Measurements from ENCODE around the gene CYP4A11.
"Not testable (repeated sequence)": the region's sequence is repeated elsewhere in the genome, so short reads cannot be mapped to it uniquely, and the experiment has no call there.

Gene CYP4A11

GRCh38 chr1:46936788-46937187 is 4.5 kb downstream of the CYP4A11 start:
- no peak overlapping the region for H3K4me2 ChIP-seq
- no peaks in the 10 kb centered on the region for H4K20me1 ChIP-seq (ENCODE audit: insufficient read depth)
- no peaks in the 10 kb centered on the region for H3K36me3 ChIP-seq (ENCODE audit: insufficient read depth)
- H3K9ac ChIP-seq = no peak overlapping the region
- no peak overlapping the region for H3K27ac ChIP-seq
- no peaks in the 10 kb centered on the region for H3K4me1 ChIP-seq (ENCODE audit: low read depth, poor library complexity, severe bottlenecking)
- TF ChIP-seq CTCF (conservative IDR thresholded peaks at IDR 0.05; ENCODE audit: low read depth, low read length) = no peak
- no peaks in the 10 kb centered on the region for H3K27me3 ChIP-seq (ENCODE audit: insufficient read depth, low read depth)
- H3K4me3 ChIP-seq (IDR thresholded peaks at IDR 0.05; ENCODE audit: insufficient read depth, low read depth, low read length) = no peak overlapping the region
- H2AFZ ChIP-seq (ENCODE audit: low read depth) = no peak overlapping the region
- no peaks in the 10 kb centered on the region for H3K79me2 ChIP-seq (ENCODE audit: insufficient read depth, low read depth)

- not testable (repeated sequence) for H3K4me2 ChIP-seq; H3K36me3 ChIP-seq (ENCODE audit: insufficient read depth); H3K4me3 ChIP-seq (IDR thresholded peaks at IDR 0.05; ENCODE audit: insufficient read depth, low read depth, low read length); H3K27me3 ChIP-seq (ENCODE audit: insufficient read depth, low read depth); H3K9ac ChIP-seq; H3K79me2 ChIP-seq (ENCODE audit: insufficient read depth, low read depth); H2AFZ ChIP-seq (ENCODE audit: low read depth); H3K4me1 ChIP-seq (ENCODE audit: low read depth, poor library complexity, severe bottlenecking); H4K20me1 ChIP-seq (ENCODE audit: insufficient read depth); H3K27ac ChIP-seq
Observed at GRCh38 chr1:46934852-46935251, 6.4 kb downstream of the CYP4A11 start.

- not testable (repeated sequence) for H3K27me3 ChIP-seq (ENCODE audit: insufficient read depth, low read depth); H3K4me1 ChIP-seq (ENCODE audit: low read depth, poor library complexity, severe bottlenecking); H3K4me2 ChIP-seq; H3K4me3 ChIP-seq (IDR thresholded peaks at IDR 0.05; ENCODE audit: insufficient read depth, low read depth, low read length); H2AFZ ChIP-seq (ENCODE audit: low read depth); H3K79me2 ChIP-seq (ENCODE audit: insufficient read depth, low read depth); H3K36me3 ChIP-seq (ENCODE audit: insufficient read depth); H3K27ac ChIP-seq; H3K9ac ChIP-seq; H4K20me1 ChIP-seq (ENCODE audit: insufficient read depth)
Observed at GRCh38 chr1:46932020-46932419, 9.3 kb downstream of the CYP4A11 start.

- Histone ChIP-seq H3K79me2 (ENCODE audit: insufficient read depth, low read depth) (no peaks in the 10 kb centered on the region), H2AFZ (ENCODE audit: low read depth) (no peak overlapping the region), H3K36me3 (ENCODE audit: insufficient read depth) (no peaks in the 10 kb centered on the region), H3K27me3 (ENCODE audit: insufficient read depth, low read depth) (no peaks in the 10 kb centered on the region), H3K27ac (no peak overlapping the region), H3K4me1 (ENCODE audit: low read depth, poor library complexity, severe bottlenecking) (no peaks in the 10 kb centered on the region), H3K9ac (no peak overlapping the region), H4K20me1 (ENCODE audit: insufficient read depth) (no peaks in the 10 kb centered on the region), H3K4me3 (IDR thresholded peaks at IDR 0.05; ENCODE audit: insufficient read depth, low read depth, low read length) (no peak overlapping the region), H3K4me2 (no peak overlapping the region)
- no peak for TF ChIP-seq CTCF (conservative IDR thresholded peaks at IDR 0.05; ENCODE audit: low read depth, low read length)
Observed at GRCh38 chr1:46931151-46931550, 10.1 kb downstream of the CYP4A11 start.

GRCh38 chr1:46927249-46927835 is 13.9 kb downstream of the CYP4A11 start:
- no peaks in the 10 kb centered on the region for H3K4me1 ChIP-seq (ENCODE audit: low read depth, poor library complexity, severe bottlenecking)
- no peak overlapping the region for H3K4me3 ChIP-seq (IDR thresholded peaks at IDR 0.05; ENCODE audit: insufficient read depth, low read depth, low read length)
- H3K9ac ChIP-seq = no peak overlapping the region
- no peak for TF ChIP-seq CTCF (conservative IDR thresholded peaks at IDR 0.05; ENCODE audit: low read depth, low read length)
- H3K36me3 ChIP-seq (ENCODE audit: insufficient read depth) = no peaks in the 10 kb centered on the region
- no peak overlapping the region for H3K27ac ChIP-seq
- H3K27me3 ChIP-seq (ENCODE audit: insufficient read depth, low read depth) = no peaks in the 10 kb centered on the region
- no peak overlapping the region for H2AFZ ChIP-seq (ENCODE audit: low read depth)
- H3K4me2 ChIP-seq = no peak overlapping the region
- H3K79me2 ChIP-seq (ENCODE audit: insufficient read depth, low read depth) = no peaks in the 10 kb centered on the region
- H4K20me1 ChIP-seq (ENCODE audit: insufficient read depth) = no peaks in the 10 kb centered on the region
